Measurements from ENCODE around the gene DIRAS2.

DNA sequence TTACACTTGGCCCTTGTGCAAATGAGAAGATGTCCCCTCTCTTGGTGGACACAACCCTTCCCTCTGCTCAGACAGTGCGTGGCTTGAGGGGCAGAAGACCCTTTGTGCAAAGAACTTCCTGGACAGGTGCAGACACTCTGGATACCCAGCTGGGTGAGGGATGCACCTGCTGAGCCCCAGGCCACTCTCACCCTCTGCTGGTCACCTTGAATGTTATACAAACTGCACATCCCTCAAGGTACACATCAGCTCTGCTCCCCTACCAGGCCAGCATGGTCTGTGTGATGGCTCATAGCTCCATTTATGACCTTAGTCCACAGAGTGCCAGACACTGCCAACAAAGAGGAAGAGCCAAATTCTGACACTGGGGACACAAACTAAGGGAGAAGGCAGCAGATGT is 3.1 kb upstream of the DIRAS2 start:
- TF ChIP-seq CREB5 (CRISPR knock-in tag; IDR thresholded peaks at IDR 0.05; ENCODE audit: low read depth): no peak
- TF ChIP-seq RARB (CRISPR knock-in tag; IDR thresholded peaks at IDR 0.05): no peak
- TF ChIP-seq ZNF565 (CRISPR knock-in tag; conservative IDR thresholded peaks at IDR 0.05; ENCODE audit: low read depth): no peak
